ENCODE measurements around the gene ABHD2. TPM values are rescaled to one million over a fixed set of nuclear protein-coding genes. Genes with fewer than 3 reads are reported as not detected.

Gene ABHD2
- total RNA-seq, 3 donors from 2014 or later, result 48.9 to 72.6 (median 64.1) TPM

- Mint-ChIP-seq H3K9me3 (no peaks in the 10 kb centered on the region), H3K4me3 (no peak overlapping the region), H3K4me1 (ENCODE audit: low read depth) (peaks cover 31% of the 10 kb centered on the region), H3K36me3 (ENCODE audit: insufficient read depth) (peaks cover 35% of the 10 kb centered on the region), H3K27me3 (ENCODE audit: low read depth) (no peaks in the 10 kb centered on the region)
- ATAC-seq (no peak), DNase-seq (no peak)
Measured at GRCh38 chr15:89178307-89178977, 90.2 kb downstream of the ABHD2 start.

GRCh38 chr15:89179966-89180875, 92.0 kb downstream of the ABHD2 start:
- H3K4me1 Mint-ChIP-seq (ENCODE audit: low read depth), result peaks cover 31% of the 10 kb centered on the region
- DNase-seq (no peak), ATAC-seq (peak; percentile 83)
- no peak overlapping the region for H3K4me3 Mint-ChIP-seq
- H3K36me3 Mint-ChIP-seq (ENCODE audit: insufficient read depth), result peaks cover 36% of the 10 kb centered on the region
- no peaks in the 10 kb centered on the region for H3K27me3 Mint-ChIP-seq (ENCODE audit: low read depth)
- no peaks in the 10 kb centered on the region for H3K9me3 Mint-ChIP-seq

- ATAC-seq, result no peak
- no peak for DNase-seq
Measured at GRCh38 chr15:89184357-89184756, 96.1 kb downstream of the ABHD2 start.

GRCh38 chr15:89184886-89185526, 96.8 kb downstream of the ABHD2 start:
- H3K27me3 Mint-ChIP-seq (ENCODE audit: low read depth), result no peaks in the 10 kb centered on the region
- H3K4me1 Mint-ChIP-seq (ENCODE audit: low read depth), result peaks cover 8% of the 10 kb centered on the region
- H3K4me3 Mint-ChIP-seq, result no peak overlapping the region
- ATAC-seq (no peak), DNase-seq (no peak)
- peaks cover 25% of the 10 kb centered on the region for H3K36me3 Mint-ChIP-seq (ENCODE audit: insufficient read depth)
- H3K9me3 Mint-ChIP-seq, result no peaks in the 10 kb centered on the region

More at GRCh38 chr15:89184357-89184756, 96.1 kb downstream of the ABHD2 start:
- Mint-ChIP-seq H3K4me1 (ENCODE audit: low read depth) (peaks cover 15% of the 10 kb centered on the region), H3K4me3 (no peak overlapping the region), H3K9me3 (no peaks in the 10 kb centered on the region), H3K27me3 (ENCODE audit: low read depth) (no peaks in the 10 kb centered on the region), H3K36me3 (ENCODE audit: insufficient read depth) (peaks cover 28% of the 10 kb centered on the region)

- Mint-ChIP-seq H3K4me3 (no peak overlapping the region), H3K36me3 (ENCODE audit: insufficient read depth) (peaks cover 27% of the 10 kb centered on the region), H3K4me1 (ENCODE audit: low read depth) (no peaks in the 10 kb centered on the region), H3K9me3 (no peaks in the 10 kb centered on the region), H3K27me3 (ENCODE audit: low read depth) (no peaks in the 10 kb centered on the region)
- ATAC-seq (no peak), DNase-seq (no peak)
Measured at GRCh38 chr15:89186803-89187202, 98.5 kb downstream of the ABHD2 start.

- ATAC-seq (no peak), DNase-seq (no peak)
- H3K4me3 Mint-ChIP-seq, result no peak overlapping the region
- no peaks in the 10 kb centered on the region for H3K4me1 Mint-ChIP-seq (ENCODE audit: low read depth)
- H3K36me3 Mint-ChIP-seq (ENCODE audit: insufficient read depth), result peaks cover 30% of the 10 kb centered on the region
- no peaks in the 10 kb centered on the region for H3K9me3 Mint-ChIP-seq
- H3K27me3 Mint-ChIP-seq (ENCODE audit: low read depth), result no peaks in the 10 kb centered on the region
Measured at GRCh38 chr15:89187301-89187985, 99.2 kb downstream of the ABHD2 start.

GRCh38 chr15:89187986-89188514, 99.8 kb downstream of the ABHD2 start:
- DNase-seq (no peak), ATAC-seq (no peak)
- Mint-ChIP-seq H3K9me3 (no peaks in the 10 kb centered on the region), H3K4me3 (no peak overlapping the region), H3K4me1 (ENCODE audit: low read depth) (no peaks in the 10 kb centered on the region), H3K27me3 (ENCODE audit: low read depth) (no peaks in the 10 kb centered on the region), H3K36me3 (ENCODE audit: insufficient read depth) (peaks cover 33% of the 10 kb centered on the region)

- no peak for DNase-seq
- Mint-ChIP-seq H3K36me3 (ENCODE audit: insufficient read depth) (peaks cover 35% of the 10 kb centered on the region), H3K4me3 (no peak overlapping the region), H3K9me3 (no peaks in the 10 kb centered on the region), H3K4me1 (ENCODE audit: low read depth) (peaks cover 3% of the 10 kb centered on the region), H3K27me3 (ENCODE audit: low read depth) (no peaks in the 10 kb centered on the region)
- ATAC-seq, result no peak
Measured at GRCh38 chr15:89192136-89192535, 103.9 kb downstream of the ABHD2 start.

- H3K4me1 Mint-ChIP-seq (ENCODE audit: low read depth), result peaks cover 6% of the 10 kb centered on the region
- no peak overlapping the region for H3K4me3 Mint-ChIP-seq
- H3K27me3 Mint-ChIP-seq (ENCODE audit: low read depth), result no peaks in the 10 kb centered on the region
- ATAC-seq (no peak), DNase-seq (no peak)
- H3K9me3 Mint-ChIP-seq, result no peaks in the 10 kb centered on the region
- peaks cover 35% of the 10 kb centered on the region for H3K36me3 Mint-ChIP-seq (ENCODE audit: insufficient read depth)
Measured at GRCh38 chr15:89192766-89193165, 104.5 kb downstream of the ABHD2 start.

- no peak for ATAC-seq
Measured at GRCh38 chr15:89194608-89195007, 106.4 kb downstream of the ABHD2 start.

GRCh38 chr15:89195836-89196235, 107.6 kb downstream of the ABHD2 start:
- H3K36me3 Mint-ChIP-seq (ENCODE audit: insufficient read depth), result peaks cover 31% of the 10 kb centered on the region
- no peaks in the 10 kb centered on the region for H3K9me3 Mint-ChIP-seq
- no peaks in the 10 kb centered on the region for H3K27me3 Mint-ChIP-seq (ENCODE audit: low read depth)
- H3K4me1 Mint-ChIP-seq (ENCODE audit: low read depth), result peaks cover 6% of the 10 kb centered on the region
- DNase-seq (no peak), ATAC-seq (no peak)
- no peak overlapping the region for H3K4me3 Mint-ChIP-seq

More at GRCh38 chr15:89194608-89195007, 106.4 kb downstream of the ABHD2 start:
- Mint-ChIP-seq H3K4me1 (ENCODE audit: low read depth) (peaks cover 6% of the 10 kb centered on the region), H3K27me3 (ENCODE audit: low read depth) (no peaks in the 10 kb centered on the region), H3K4me3 (no peak overlapping the region), H3K36me3 (ENCODE audit: insufficient read depth) (peaks cover 26% of the 10 kb centered on the region), H3K9me3 (no peaks in the 10 kb centered on the region)
- no peak for DNase-seq

GRCh38 chr15:89196241-89196640, 108.0 kb downstream of the ABHD2 start:
- Mint-ChIP-seq H3K27me3 (ENCODE audit: low read depth) (no peaks in the 10 kb centered on the region), H3K9me3 (no peaks in the 10 kb centered on the region), H3K4me3 (no peak overlapping the region), H3K36me3 (ENCODE audit: insufficient read depth) (peaks cover 28% of the 10 kb centered on the region), H3K4me1 (ENCODE audit: low read depth) (peaks cover 6% of the 10 kb centered on the region)
- no peak for DNase-seq
- no peak for ATAC-seq

GRCh38 chr15:89196994-89197393, 108.7 kb downstream of the ABHD2 start:
- DNase-seq (no peak), ATAC-seq (peak; percentile 67 to 73)
- no peaks in the 10 kb centered on the region for H3K9me3 Mint-ChIP-seq

GRCh38 chr15:89197503-89197971, 109.3 kb downstream of the ABHD2 start:
- no peaks in the 10 kb centered on the region for H3K27me3 Mint-ChIP-seq (ENCODE audit: low read depth)
- H3K4me1 Mint-ChIP-seq (ENCODE audit: low read depth), result peaks cover 6% of the 10 kb centered on the region
- H3K9me3 Mint-ChIP-seq, result no peaks in the 10 kb centered on the region
- H3K4me3 Mint-ChIP-seq, result no peak overlapping the region
- ATAC-seq, result peak; percentile 72 to 77
- DNase-seq, result no peak
- peaks cover 24% of the 10 kb centered on the region for H3K36me3 Mint-ChIP-seq (ENCODE audit: insufficient read depth)

More at GRCh38 chr15:89196994-89197393, 108.7 kb downstream of the ABHD2 start:
- Mint-ChIP-seq H3K36me3 (ENCODE audit: insufficient read depth) (peaks cover 25% of the 10 kb centered on the region), H3K4me3 (no peak overlapping the region), H3K27me3 (ENCODE audit: low read depth) (no peaks in the 10 kb centered on the region), H3K4me1 (ENCODE audit: low read depth) (peaks cover 6% of the 10 kb centered on the region)
